ENCODE data around the gene LINC01488.

The LINC01488 gene

GRCh38 chr11:69537855-69538640, 56.6 kb downstream of the LINC01488 start:
- H3K4me3 ChIP-seq (ENCODE audit: low read length), result no peak overlapping the region
- H3K9me2 ChIP-seq (replicated peaks; ENCODE audit: control insufficient read depth, low read length), result no peaks in the 10 kb centered on the region
- H3K79me2 ChIP-seq (ENCODE audit: control insufficient read depth, low read length), result no peaks in the 10 kb centered on the region
- no peaks in the 10 kb centered on the region for H3K27me3 ChIP-seq (ENCODE audit: control insufficient read depth, low read length)
- no peaks in the 10 kb centered on the region for H3K9me3 ChIP-seq (ENCODE audit: control insufficient read depth, insufficient read depth, low read length)
- H3K4me2 ChIP-seq (ENCODE audit: low read length), result no peak overlapping the region
- H4K20me1 ChIP-seq (ENCODE audit: control insufficient read depth, insufficient read depth, low read depth, low read length), result no peaks in the 10 kb centered on the region
- H3K4me1 ChIP-seq (ENCODE audit: control insufficient read depth, low read length), result no peaks in the 10 kb centered on the region
- H3K27ac ChIP-seq (ENCODE audit: low read depth, low read length), result no peak overlapping the region
- H3F3A ChIP-seq (ENCODE audit: control insufficient read depth, insufficient read depth), result no peaks in the 10 kb centered on the region
- TF ChIP-seq EZH2phosphoT487 (IDR thresholded peaks at IDR 0.05; ENCODE audit: borderline replicate concordance, low read length) (no peak), CTCF (IDR thresholded peaks at IDR 0.05; ENCODE audit: low read depth, low read length, poor library complexity, severe bottlenecking) (no peak)
- no peaks in the 10 kb centered on the region for H3K36me3 ChIP-seq (ENCODE audit: control insufficient read depth, low read length)

- Histone ChIP-seq H3K9me3 (ENCODE audit: control insufficient read depth, insufficient read depth, low read length) (no peaks in the 10 kb centered on the region), H3K36me3 (ENCODE audit: control insufficient read depth, low read length) (no peaks in the 10 kb centered on the region), H3K4me2 (ENCODE audit: low read length) (no peak overlapping the region), H3K4me1 (ENCODE audit: control insufficient read depth, low read length) (no peaks in the 10 kb centered on the region), H3F3A (ENCODE audit: control insufficient read depth, insufficient read depth) (no peaks in the 10 kb centered on the region), H3K4me3 (ENCODE audit: low read length) (no peak overlapping the region), H4K20me1 (ENCODE audit: control insufficient read depth, insufficient read depth, low read depth, low read length) (no peaks in the 10 kb centered on the region), H3K9me2 (replicated peaks; ENCODE audit: control insufficient read depth, low read length) (no peaks in the 10 kb centered on the region), H3K27me3 (ENCODE audit: control insufficient read depth, low read length) (no peaks in the 10 kb centered on the region), H3K27ac (ENCODE audit: low read depth, low read length) (no peak overlapping the region), H3K79me2 (ENCODE audit: control insufficient read depth, low read length) (no peaks in the 10 kb centered on the region)
- TF ChIP-seq EZH2phosphoT487 (IDR thresholded peaks at IDR 0.05; ENCODE audit: borderline replicate concordance, low read length) (no peak), CTCF (IDR thresholded peaks at IDR 0.05; ENCODE audit: low read depth, low read length, poor library complexity, severe bottlenecking) (no peak)
These were observed 57.4 kb downstream of the LINC01488 start for GRCh38 chr11:69538854-69539253.

- Histone ChIP-seq H3K4me1 (ENCODE audit: control insufficient read depth, low read length) (no peaks in the 10 kb centered on the region), H3K27ac (ENCODE audit: low read depth, low read length) (no peak overlapping the region), H3K27me3 (ENCODE audit: control insufficient read depth, low read length) (no peaks in the 10 kb centered on the region), H3K4me3 (ENCODE audit: low read length) (no peak overlapping the region), H3K4me2 (ENCODE audit: low read length) (no peak overlapping the region), H3K36me3 (ENCODE audit: control insufficient read depth, low read length) (no peaks in the 10 kb centered on the region), H4K20me1 (ENCODE audit: control insufficient read depth, insufficient read depth, low read depth, low read length) (no peaks in the 10 kb centered on the region), H3K79me2 (ENCODE audit: control insufficient read depth, low read length) (no peaks in the 10 kb centered on the region), H3K9me3 (ENCODE audit: control insufficient read depth, insufficient read depth, low read length) (no peaks in the 10 kb centered on the region), H3K9me2 (replicated peaks; ENCODE audit: control insufficient read depth, low read length) (no peaks in the 10 kb centered on the region), H3F3A (ENCODE audit: control insufficient read depth, insufficient read depth) (no peaks in the 10 kb centered on the region)
- TF ChIP-seq CTCF (IDR thresholded peaks at IDR 0.05; ENCODE audit: low read depth, low read length, poor library complexity, severe bottlenecking), result no peak
These were observed 58.1 kb downstream of the LINC01488 start for GRCh38 chr11:69539416-69540117.

All from DOHH2 (cell line).